Measurements from ENCODE around the gene ITSN2. TPM values are rescaled to one million over a fixed set of nuclear protein-coding genes. Genes with fewer than 3 reads are reported as not detected.

The ITSN2 gene
- polyA plus RNA-seq, 3 donors, result 26.0 to 91.1 (median 40.4) TPM

DNA sequence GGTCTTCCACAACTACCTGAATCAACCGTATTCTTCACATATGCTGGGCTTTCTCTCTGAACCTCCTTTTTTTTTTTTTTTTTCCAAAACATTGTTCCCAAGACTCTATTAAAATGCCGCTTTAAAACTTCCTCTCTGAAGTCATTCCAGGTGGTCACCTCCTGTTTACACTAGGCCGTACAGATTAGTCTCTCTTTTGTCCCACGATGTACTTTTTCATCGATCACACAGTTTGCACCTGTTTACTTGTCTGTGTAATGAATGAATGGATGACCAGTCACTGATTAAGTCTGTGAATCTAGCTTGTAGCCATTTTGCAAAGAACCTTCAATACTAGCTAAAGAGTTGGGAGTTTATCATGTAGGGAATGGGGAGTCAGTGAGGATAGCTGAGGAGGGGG is 202.2 kb downstream of the ITSN2 start:
- no peaks in the 10 kb centered on the region for H3K79me2 ChIP-seq (ENCODE audit: insufficient read depth, low read length)
- Mint-ChIP-seq H3K27me3 (ENCODE audit: low read depth in 3 of 3) (peaks cover 0 to 4% (median 2%) of the 10 kb centered on the region in 3 donors), H3K9me3 (peaks cover 0 to 2% (median 0%) of the 10 kb centered on the region in 7 donors), H3K27ac (no peak overlapping the region), H3K4me3 (no peak overlapping the region), H3K4me1 (peaks cover 5% of the 10 kb centered on the region), H3K36me3 (peaks cover 19 to 27% of the 10 kb centered on the region in 2 donors)
- 100% methylated on average over 2 of the region's 5 CpGs for WGBS (ENCODE audit: insufficient coverage)
- no peak overlapping the region for H3K9ac ChIP-seq (ENCODE audit: insufficient read depth, low read length, poor library complexity, severe bottlenecking)
- H4K20me1 ChIP-seq (ENCODE audit: insufficient read depth, low read length), result no peaks in the 10 kb centered on the region
- no peaks in the 10 kb centered on the region for H3K27me3 ChIP-seq (ENCODE audit: control insufficient read depth in 2 of 2, insufficient read depth in 2 of 2, low read length in 2 of 2)
- TF ChIP-seq, protein P1, sequence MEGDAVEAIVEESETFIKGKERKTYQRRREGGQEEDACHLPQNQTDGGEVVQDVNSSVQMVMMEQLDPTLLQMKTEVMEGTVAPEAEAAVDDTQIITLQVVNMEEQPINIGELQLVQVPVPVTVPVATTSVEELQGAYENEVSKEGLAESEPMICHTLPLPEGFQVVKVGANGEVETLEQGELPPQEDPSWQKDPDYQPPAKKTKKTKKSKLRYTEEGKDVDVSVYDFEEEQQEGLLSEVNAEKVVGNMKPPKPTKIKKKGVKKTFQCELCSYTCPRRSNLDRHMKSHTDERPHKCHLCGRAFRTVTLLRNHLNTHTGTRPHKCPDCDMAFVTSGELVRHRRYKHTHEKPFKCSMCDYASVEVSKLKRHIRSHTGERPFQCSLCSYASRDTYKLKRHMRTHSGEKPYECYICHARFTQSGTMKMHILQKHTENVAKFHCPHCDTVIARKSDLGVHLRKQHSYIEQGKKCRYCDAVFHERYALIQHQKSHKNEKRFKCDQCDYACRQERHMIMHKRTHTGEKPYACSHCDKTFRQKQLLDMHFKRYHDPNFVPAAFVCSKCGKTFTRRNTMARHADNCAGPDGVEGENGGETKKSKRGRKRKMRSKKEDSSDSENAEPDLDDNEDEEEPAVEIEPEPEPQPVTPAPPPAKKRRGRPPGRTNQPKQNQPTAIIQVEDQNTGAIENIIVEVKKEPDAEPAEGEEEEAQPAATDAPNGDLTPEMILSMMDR (IDR thresholded peaks at IDR 0.05), result no peak
- H3K9me3 ChIP-seq (replicated peaks in 1 of 2; ENCODE audit: control insufficient read depth in 1 of 2, insufficient read depth in 1 of 2, low read length in 2 of 2), result no peaks in the 10 kb centered on the region
- H3K4me2 ChIP-seq (replicated peaks; ENCODE audit: extremely low read depth, low read length, poor library complexity, severe bottlenecking), result no peak overlapping the region
- H2AFZ ChIP-seq (ENCODE audit: insufficient read depth, low read depth, low read length, poor library complexity, severe bottlenecking), result no peak overlapping the region
- no peaks in the 10 kb centered on the region for H3K4me1 ChIP-seq (ENCODE audit: control insufficient read depth in 1 of 2, insufficient read depth in 2 of 2, low read length in 2 of 2)
- DNase-seq, result no peak
- intact Hi-C loops (cut with micrococcal nuclease), result no loop called here
- no peak overlapping the region for H3K4me3 ChIP-seq (replicated peaks in 1 of 3; ENCODE audit: low read depth in 2 of 3, low read length in 3 of 3)
- H3K27ac ChIP-seq (ENCODE audit: low read depth in 1 of 2, low read length in 2 of 2), result no peak overlapping the region
- peaks cover 0 to 7% of the 10 kb centered on the region in 2 donors for H3K36me3 ChIP-seq (replicated peaks in 1 of 2; ENCODE audit: control insufficient read depth in 1 of 2, insufficient read depth in 2 of 2, low read length in 2 of 2)

DNA sequence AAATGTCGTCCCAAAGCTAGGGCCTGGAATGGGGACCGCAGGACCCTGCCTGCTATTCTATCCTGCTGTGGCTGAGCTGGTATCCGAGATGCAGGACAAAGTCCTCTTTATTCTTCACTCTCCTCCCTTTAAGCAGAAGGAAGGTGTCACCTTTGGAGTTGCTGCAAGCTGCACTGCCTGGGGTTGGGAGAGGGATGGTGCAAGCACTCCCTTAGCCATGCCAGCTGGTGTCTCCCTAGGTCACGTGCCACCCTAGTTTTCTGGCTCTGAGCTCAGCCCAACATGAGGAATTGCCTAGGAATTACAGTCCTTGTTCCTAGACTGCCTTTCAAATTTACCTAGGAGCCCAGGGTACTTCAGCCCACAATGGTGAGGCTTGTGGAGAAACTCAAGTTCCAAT is 206.9 kb downstream of the ITSN2 start:
- Histone ChIP-seq H3K36me3 (replicated peaks in 1 of 2; ENCODE audit: control insufficient read depth in 1 of 2, insufficient read depth in 2 of 2, low read length in 2 of 2) (peaks cover 0 to 8% of the 10 kb centered on the region in 2 donors), H2AFZ (ENCODE audit: insufficient read depth, low read depth, low read length, poor library complexity, severe bottlenecking) (no peak overlapping the region), H3K27ac (ENCODE audit: low read depth in 1 of 2, low read length in 2 of 2) (no peak overlapping the region), H3K9ac (ENCODE audit: insufficient read depth, low read length, poor library complexity, severe bottlenecking) (no peak overlapping the region), H4K20me1 (ENCODE audit: insufficient read depth, low read length) (no peaks in the 10 kb centered on the region), H3K4me1 (ENCODE audit: control insufficient read depth in 1 of 2, insufficient read depth in 2 of 2, low read length in 2 of 2) (no peaks in the 10 kb centered on the region), H3K9me3 (replicated peaks in 1 of 2; ENCODE audit: control insufficient read depth in 1 of 2, insufficient read depth in 1 of 2, low read length in 2 of 2) (no peaks in the 10 kb centered on the region), H3K4me3 (replicated peaks in 1 of 3; ENCODE audit: low read depth in 2 of 3, low read length in 3 of 3) (no peak overlapping the region), H3K4me2 (replicated peaks; ENCODE audit: extremely low read depth, low read length, poor library complexity, severe bottlenecking) (no peak overlapping the region), H3K79me2 (ENCODE audit: insufficient read depth, low read length) (no peaks in the 10 kb centered on the region), H3K27me3 (ENCODE audit: control insufficient read depth in 2 of 2, insufficient read depth in 2 of 2, low read length in 2 of 2) (no peaks in the 10 kb centered on the region)
- Mint-ChIP-seq H3K27ac (no peak overlapping the region), H3K36me3 (peaks cover 26 to 37% of the 10 kb centered on the region in 2 donors), H3K4me1 (peaks cover 4% of the 10 kb centered on the region), H3K27me3 (ENCODE audit: low read depth in 3 of 3) (no peaks in the 10 kb centered on the region), H3K4me3 (no peak overlapping the region), H3K9me3 (peaks cover 0 to 3% (median 0%) of the 10 kb centered on the region in 7 donors)
- TF ChIP-seq, protein P1 (IDR thresholded peaks at IDR 0.05), result no peak
- DNase-seq, result no peak
- intact Hi-C loops (cut with micrococcal nuclease), result no loop called here
- WGBS (ENCODE audit: insufficient coverage), result 95% methylated on average over 3 of the region's 4 CpGs

Small RNA genes lying within 50 kb of the gene (small RNA-seq; reads per million reads assigned to genes)
- gene HMGN2P20 (ENCODE audit: insufficient read length, low read depth), result not detected
- gene RF00602 (ENCODE audit: insufficient read length, low read depth), result not detected

Other genes starting within 250 kb of the ITSN2 start
- gene PFN4, start 237.2 kb downstream of the ITSN2 start, polyA plus RNA-seq, result not detected
- 10 to 100 TPM in 1 of 3 donors, 1 to 10 TPM in 2; 6.5 to 16.1 (median 7.5) TPM for gene FAM228B, start 237.1 kb downstream of the ITSN2 start, polyA plus RNA-seq
- under 1 TPM in 2 of 3 donors, not detected in 1; 0.09 to 0.17 TPM for gene FAM228A, start 185.5 kb downstream of the ITSN2 start, polyA plus RNA-seq
- 10 to 100 TPM in 2 of 3 donors, 1 to 10 TPM in 1; 7.3 to 30.2 (median 10.2) TPM for gene NCOA1, start 130.7 kb upstream of the ITSN2 start, polyA plus RNA-seq